ENCODE results near the gene LTA.

Gene LTA

GRCh38 chr6:31532644-31533454 is 39.2 kb upstream of the LTA start:
- Histone ChIP-seq H3K9ac (ENCODE audit: low read depth, low read length) (no peak overlapping the region), H3K9me3 (ENCODE audit: control insufficient read depth, insufficient read depth, low read length) (no peaks in the 10 kb centered on the region), H3K27me3 (ENCODE audit: control insufficient read depth, insufficient read depth, low read length) (no peaks in the 10 kb centered on the region), H3K27ac (ENCODE audit: low read depth, low read length) (no peak overlapping the region), H3K4me3 (ENCODE audit: low read depth, low read length) (no peak overlapping the region), H3K36me3 (ENCODE audit: control insufficient read depth, insufficient read depth, low read length) (peaks cover 85% of the 10 kb centered on the region), H3K4me1 (ENCODE audit: control insufficient read depth, insufficient read depth, low read length) (no peaks in the 10 kb centered on the region)

- peaks cover 91% of the 10 kb centered on the region for H3K36me3 ChIP-seq (ENCODE audit: control insufficient read depth, insufficient read depth, low read length)
- no peak overlapping the region for H3K4me3 ChIP-seq (ENCODE audit: low read depth, low read length)
- no peak overlapping the region for H3K27ac ChIP-seq (ENCODE audit: low read depth, low read length)
- no peaks in the 10 kb centered on the region for H3K9me3 ChIP-seq (ENCODE audit: control insufficient read depth, insufficient read depth, low read length)
- H3K4me1 ChIP-seq (ENCODE audit: control insufficient read depth, insufficient read depth, low read length), result no peaks in the 10 kb centered on the region
- no peaks in the 10 kb centered on the region for H3K27me3 ChIP-seq (ENCODE audit: control insufficient read depth, insufficient read depth, low read length)
- H3K9ac ChIP-seq (ENCODE audit: low read depth, low read length), result no peak overlapping the region
These were observed 38.6 kb upstream of the LTA start for GRCh38 chr6:31533455-31533841.

GRCh38 chr6:31534011-31534410 is 38.1 kb upstream of the LTA start:
- Histone ChIP-seq H3K27me3 (ENCODE audit: control insufficient read depth, insufficient read depth, low read length) (no peaks in the 10 kb centered on the region), H3K4me3 (ENCODE audit: low read depth, low read length) (no peak overlapping the region), H3K36me3 (ENCODE audit: control insufficient read depth, insufficient read depth, low read length) (peaks cover 97% of the 10 kb centered on the region), H3K9ac (ENCODE audit: low read depth, low read length) (no peak overlapping the region), H3K9me3 (ENCODE audit: control insufficient read depth, insufficient read depth, low read length) (no peaks in the 10 kb centered on the region), H3K4me1 (ENCODE audit: control insufficient read depth, insufficient read depth, low read length) (peaks cover 3% of the 10 kb centered on the region; the same call in 1 of the 2 replicates), H3K27ac (ENCODE audit: low read depth, low read length) (no peak overlapping the region)

- Histone ChIP-seq H3K9ac (ENCODE audit: low read depth, low read length) (no peak overlapping the region), H3K9me3 (ENCODE audit: control insufficient read depth, insufficient read depth, low read length) (no peaks in the 10 kb centered on the region), H3K4me3 (ENCODE audit: low read depth, low read length) (no peak overlapping the region), H3K27ac (ENCODE audit: low read depth, low read length) (no peak overlapping the region), H3K4me1 (ENCODE audit: control insufficient read depth, insufficient read depth, low read length) (peaks cover 9% of the 10 kb centered on the region; the same call in 1 of the 2 replicates), H3K27me3 (ENCODE audit: control insufficient read depth, insufficient read depth, low read length) (no peaks in the 10 kb centered on the region), H3K36me3 (ENCODE audit: control insufficient read depth, insufficient read depth, low read length) (peaks cover 100% of the 10 kb centered on the region)
These were observed 37.5 kb upstream of the LTA start for GRCh38 chr6:31534521-31535040.

- peaks cover 18% of the 10 kb centered on the region for H3K4me1 ChIP-seq (ENCODE audit: control insufficient read depth, insufficient read depth, low read length)
- no peaks in the 10 kb centered on the region for H3K27me3 ChIP-seq (ENCODE audit: control insufficient read depth, insufficient read depth, low read length)
- peaks cover 100% of the 10 kb centered on the region for H3K36me3 ChIP-seq (ENCODE audit: control insufficient read depth, insufficient read depth, low read length)
- no peak overlapping the region for H3K9ac ChIP-seq (ENCODE audit: low read depth, low read length)
- H3K4me3 ChIP-seq (ENCODE audit: low read depth, low read length), result no peak overlapping the region
- no peak overlapping the region for H3K27ac ChIP-seq (ENCODE audit: low read depth, low read length)
- H3K9me3 ChIP-seq (ENCODE audit: control insufficient read depth, insufficient read depth, low read length), result no peaks in the 10 kb centered on the region
These were observed 36.4 kb upstream of the LTA start for GRCh38 chr6:31535538-31536324.

GRCh38 chr6:31538805-31539400 is 33.2 kb upstream of the LTA start:
- Histone ChIP-seq H3K4me1 (ENCODE audit: control insufficient read depth, insufficient read depth, low read length) (peaks cover 22% of the 10 kb centered on the region), H3K9ac (ENCODE audit: low read depth, low read length) (peak overlapping the region; percentile 9; the same call in 1 of the 2 replicates), H3K9me3 (ENCODE audit: control insufficient read depth, insufficient read depth, low read length) (no peaks in the 10 kb centered on the region), H3K27me3 (ENCODE audit: control insufficient read depth, insufficient read depth, low read length) (no peaks in the 10 kb centered on the region), H3K36me3 (ENCODE audit: control insufficient read depth, insufficient read depth, low read length) (peaks cover 70% of the 10 kb centered on the region), H3K27ac (ENCODE audit: low read depth, low read length) (no peak overlapping the region), H3K4me3 (ENCODE audit: low read depth, low read length) (peak overlapping the region; percentile 97; the same call in 1 of the 2 replicates)

GRCh38 chr6:31540640-31541039 is 31.4 kb upstream of the LTA start:
- peaks cover 52% of the 10 kb centered on the region for H3K36me3 ChIP-seq (ENCODE audit: control insufficient read depth, insufficient read depth, low read length)
- H3K9ac ChIP-seq (ENCODE audit: low read depth, low read length), result peak overlapping the region; percentile 97
- H3K27ac ChIP-seq (ENCODE audit: low read depth, low read length), result no peak overlapping the region
- H3K4me1 ChIP-seq (ENCODE audit: control insufficient read depth, insufficient read depth, low read length), result peaks cover 23% of the 10 kb centered on the region
- no peaks in the 10 kb centered on the region for H3K9me3 ChIP-seq (ENCODE audit: control insufficient read depth, insufficient read depth, low read length)
- H3K4me3 ChIP-seq (ENCODE audit: low read depth, low read length), result peak overlapping the region; percentile 97
- no peaks in the 10 kb centered on the region for H3K27me3 ChIP-seq (ENCODE audit: control insufficient read depth, insufficient read depth, low read length)

GRCh38 chr6:31541059-31541657 is 30.9 kb upstream of the LTA start:
- Histone ChIP-seq H3K27me3 (ENCODE audit: control insufficient read depth, insufficient read depth, low read length) (no peaks in the 10 kb centered on the region), H3K9ac (ENCODE audit: low read depth, low read length) (peak overlapping the region; percentile 97), H3K9me3 (ENCODE audit: control insufficient read depth, insufficient read depth, low read length) (no peaks in the 10 kb centered on the region), H3K27ac (ENCODE audit: low read depth, low read length) (peak overlapping the region; percentile 99), H3K4me1 (ENCODE audit: control insufficient read depth, insufficient read depth, low read length) (peaks cover 28% of the 10 kb centered on the region), H3K36me3 (ENCODE audit: control insufficient read depth, insufficient read depth, low read length) (peaks cover 47% of the 10 kb centered on the region), H3K4me3 (ENCODE audit: low read depth, low read length) (peak overlapping the region; percentile 97)

GRCh38 chr6:31541658-31542521 is 30.2 kb upstream of the LTA start, which contains the start of gene DDX39B:
Gene DDX39B, minus strand, starts transcription at chr6:31542003. Its CDS starts 1,471 bp downstream, at chr6:31540532.
- Histone ChIP-seq H3K4me3 (ENCODE audit: low read depth, low read length) (peak within 1 kb of the TSS; percentile 97), H3K27me3 (ENCODE audit: control insufficient read depth, insufficient read depth, low read length) (no peaks in the 10 kb centered on the region), H3K9ac (ENCODE audit: low read depth, low read length) (peak within 1 kb of the TSS; percentile 97), H3K27ac (ENCODE audit: low read depth, low read length) (peak within 1 kb of the TSS; percentile 99), H3K4me1 (ENCODE audit: control insufficient read depth, insufficient read depth, low read length) (peaks cover 30% of the 10 kb centered on the region), H3K9me3 (ENCODE audit: control insufficient read depth, insufficient read depth, low read length) (no peaks in the 10 kb centered on the region), H3K36me3 (ENCODE audit: control insufficient read depth, insufficient read depth, low read length) (peaks cover 40% of the 10 kb centered on the region)

GRCh38 chr6:31543639-31544038 is 28.4 kb upstream of the LTA start:
- Histone ChIP-seq H3K9ac (ENCODE audit: low read depth, low read length) (no peak overlapping the region), H3K27me3 (ENCODE audit: control insufficient read depth, insufficient read depth, low read length) (no peaks in the 10 kb centered on the region), H3K27ac (ENCODE audit: low read depth, low read length) (no peak overlapping the region), H3K36me3 (ENCODE audit: control insufficient read depth, insufficient read depth, low read length) (peaks cover 27% of the 10 kb centered on the region), H3K4me1 (ENCODE audit: control insufficient read depth, insufficient read depth, low read length) (peaks cover 30% of the 10 kb centered on the region), H3K9me3 (ENCODE audit: control insufficient read depth, insufficient read depth, low read length) (no peaks in the 10 kb centered on the region), H3K4me3 (ENCODE audit: low read depth, low read length) (no peak overlapping the region)

Data from HUES48 (cell line).